Breast epithelium (tissue), 4 donors: ENCODE measurements around the gene CACNA1H. TPM values are rescaled to one million over a fixed set of nuclear protein-coding genes. Genes with fewer than 3 reads are reported as not detected.
"Not testable (repeated sequence)": the region's sequence is repeated elsewhere in the genome, so short reads cannot be mapped to it uniquely, and the experiment has no call there.

Experiments
- DNase-seq, 2 donors: peaks; one replicate each; pipeline ENCODE4 v3.0.0-alpha.2; 2019; ENCODE audit warnings: low spot score in 2 of 2
- H3K27ac ChIP-seq, 2 donors: fragments of 200-600 bp; sonication (generic) in 1 of 2; one replicate each; pipeline ENCODE4 v1.5.1; 2016 to 2019; ENCODE audit warnings: mild to moderate bottlenecking in 1 of 2
- H3K27me3 ChIP-seq, 2 donors: fragments of 200-600 bp; sonication (generic) in 1 of 2; one replicate each; pipeline versions ENCODE4 v1.5.1 to v1.6.0; 2017 to 2019; ENCODE audit warnings: control low read depth in 1 of 2, mild to moderate bottlenecking in 1 of 2
- H3K36me3 ChIP-seq: fragments of 200-600 bp; one replicate; pipeline ENCODE4 v1.5.1; 2019
- H3K4me1 ChIP-seq, 2 donors: fragments of 200-600 bp; sonication (generic); one replicate each; pipeline ENCODE4 v1.5.1; 2016 to 2019; ENCODE audit warnings: control low read depth in 1 of 2
- H3K4me3 ChIP-seq, 3 donors: fragments of 200-600 bp; sonication (generic); 1 replicate in 2 of 3; 2 replicates in 1 of 3; pipeline ENCODE4 v1.5.1; 2016 to 2019; ENCODE audit warnings: mild to moderate bottlenecking in 3 of 3, moderate library complexity in 2 of 3
- H3K9me3 ChIP-seq, 2 donors: fragments of 200-600 bp; sonication (generic) in 1 of 2; one replicate each; pipeline ENCODE4 v1.5.1; 2016 to 2019; ENCODE audit warnings: control low read depth in 1 of 2
- POLR2A ChIP-seq: fragments of 450-650 bp; IDR thresholded peaks from one replicate; pipeline ENCODE4 v1.6.1; 2016; ENCODE audit warnings: antibody characterized with exemption, mild to moderate bottlenecking, moderate library complexity
- POLR2AphosphoS5 ChIP-seq, 3 donors: sonication (generic); formaldehyde crosslinking; IDR thresholded peaks; one replicate each; pipeline ENCODE4 v1.6.1; 2017; ENCODE audit warnings: antibody characterized with exemption in 3 of 3
- intact Hi-C: fragments of 100-400 bp; cut with DNase I; formaldehyde crosslinking; loops from one replicate; pipeline ENCODE4 v1.15.1; 2023; ENCODE audit warnings: low total_unique reads
- total RNA-seq, 3 donors: library from RNA; depleted of rRNA; stranded (reverse); fragments of >200 nt; gene quantifications; one replicate each; pipeline ENCODE4 v1.1.0, GENCODE V29; 2016
- TF ChIP-seq, protein P1 (sequence below), 3 donors: fragments of 450-650 bp; IDR thresholded peaks; one replicate each; pipeline ENCODE4 v1.5.1; 2016 to 2017; ENCODE audit warnings: antibody characterized with exemption in 3 of 3, mild to moderate bottlenecking in 3 of 3, moderate library complexity in 3 of 3

Gene CACNA1H
- total RNA-seq, 3 donors from 2014 or later = 1.6 to 2.5 (median 2.2) TPM

DNA sequence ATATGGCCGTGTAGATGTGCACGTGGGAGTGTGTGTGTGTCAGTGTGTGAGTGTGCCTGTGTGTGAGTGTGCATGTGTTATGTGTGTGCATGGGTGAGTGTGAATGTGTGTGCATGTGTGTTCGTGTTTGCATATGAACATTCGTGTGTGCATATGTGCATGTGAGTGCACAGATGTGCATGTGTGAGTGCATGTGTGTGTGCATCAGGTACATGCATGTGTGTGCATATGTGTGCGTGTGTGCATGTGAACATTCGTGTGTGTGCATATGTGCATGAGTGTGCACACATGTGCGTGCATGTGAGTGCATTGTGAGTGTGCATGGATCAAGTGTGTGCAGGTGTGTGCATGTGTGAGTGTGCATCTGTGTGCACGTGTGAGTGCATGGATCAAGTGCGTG, 85.1 kb downstream of the CACNA1H start:
- Histone ChIP-seq H3K9me3 (no peaks in the 10 kb centered on the region), H3K4me1 (no peaks in the 10 kb centered on the region), H3K27ac (no peak overlapping the region), H3K4me3 (no peak overlapping the region), H3K27me3 (no peaks in the 10 kb centered on the region), H3K36me3 (no peaks in the 10 kb centered on the region)
- no peak for TF ChIP-seq POLR2AphosphoS5 (IDR thresholded peaks at IDR 0.05)
- no peak for DNase-seq
- intact Hi-C loops = no loop called here

DNA sequence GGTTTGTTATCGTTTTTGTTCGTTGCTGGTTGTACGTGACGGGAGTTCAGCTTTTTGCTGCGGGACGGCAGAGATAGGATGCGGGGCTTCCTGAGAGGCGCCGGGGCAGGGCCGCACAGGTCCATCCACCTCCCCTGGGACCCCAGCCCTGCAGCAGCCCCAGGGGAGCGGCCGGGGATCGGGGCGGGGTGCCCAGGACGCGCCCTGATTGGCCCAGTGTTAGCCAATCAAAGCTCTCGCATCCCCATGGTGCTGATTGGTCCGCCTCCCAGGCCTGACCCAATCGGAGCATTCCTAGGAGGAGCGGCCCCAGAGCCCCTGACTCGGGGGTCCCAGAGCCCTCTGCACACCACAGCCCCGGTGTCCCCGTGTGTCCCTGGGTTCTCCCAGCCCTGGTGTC, 86.0 kb downstream of the CACNA1H start:
- H3K4me1 ChIP-seq, H3K27me3 ChIP-seq, H3K9me3 ChIP-seq, intact Hi-C loops, H3K4me3 ChIP-seq, H3K27ac ChIP-seq, H3K36me3 ChIP-seq, DNase-seq: not testable (repeated sequence)

DNA sequence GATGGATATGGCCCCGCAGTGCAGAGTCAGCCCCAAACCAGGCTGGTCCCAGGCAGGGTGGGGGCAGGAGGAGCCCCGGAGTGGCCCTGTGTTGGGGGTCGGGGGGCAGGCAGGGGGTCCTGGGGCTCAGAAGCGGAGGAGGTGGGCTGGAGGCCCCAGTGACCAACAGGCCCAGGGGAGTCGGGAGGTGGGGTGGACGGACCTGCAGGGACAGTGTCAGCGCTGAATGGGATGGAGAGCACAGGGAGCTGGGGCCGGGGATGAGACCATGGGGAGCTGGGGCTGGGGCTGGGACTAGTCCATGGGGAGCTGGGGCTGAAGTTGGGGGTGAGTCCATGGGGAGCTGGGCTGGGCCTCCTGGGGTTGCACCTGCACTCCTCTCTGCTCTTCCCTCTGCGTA, 86.7 kb downstream of the CACNA1H start:
- H3K36me3 ChIP-seq, intact Hi-C loops, H3K4me3 ChIP-seq, H3K9me3 ChIP-seq, H3K27ac ChIP-seq, H3K27me3 ChIP-seq, DNase-seq, H3K4me1 ChIP-seq: not testable (repeated sequence)

DNA sequence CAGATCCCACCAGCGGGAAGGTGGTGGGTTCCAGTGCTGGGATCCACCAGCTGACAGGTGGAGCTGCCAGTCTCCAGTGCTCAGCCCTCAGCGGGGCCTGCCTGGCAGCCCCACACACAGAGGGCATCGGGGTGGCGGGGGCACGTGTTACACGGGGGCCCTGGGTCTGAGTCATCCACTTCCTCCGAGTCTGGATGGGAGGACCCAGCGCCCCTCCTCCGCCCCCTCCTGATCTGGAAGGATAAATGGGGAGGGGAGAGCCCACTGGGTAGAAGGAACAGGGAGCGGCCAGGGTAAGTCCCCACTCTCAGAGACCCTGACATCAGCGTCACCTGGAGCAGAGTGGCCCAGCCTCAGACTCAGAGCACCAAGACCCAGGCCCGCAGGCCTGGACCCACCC, 87.5 kb downstream of the CACNA1H start, which contains the start of gene TPSAB1:
Gene TPSAB1 (plus strand): TSS at position 270 of the 400 bp plus-strand sequence. CDS start 234 bp downstream, outside the sequence.
- DNase-seq, intact Hi-C loops, H3K36me3 ChIP-seq, H3K27ac ChIP-seq, H3K4me1 ChIP-seq, H3K4me3 ChIP-seq, H3K27me3 ChIP-seq, H3K9me3 ChIP-seq: not testable (repeated sequence)

DNA sequence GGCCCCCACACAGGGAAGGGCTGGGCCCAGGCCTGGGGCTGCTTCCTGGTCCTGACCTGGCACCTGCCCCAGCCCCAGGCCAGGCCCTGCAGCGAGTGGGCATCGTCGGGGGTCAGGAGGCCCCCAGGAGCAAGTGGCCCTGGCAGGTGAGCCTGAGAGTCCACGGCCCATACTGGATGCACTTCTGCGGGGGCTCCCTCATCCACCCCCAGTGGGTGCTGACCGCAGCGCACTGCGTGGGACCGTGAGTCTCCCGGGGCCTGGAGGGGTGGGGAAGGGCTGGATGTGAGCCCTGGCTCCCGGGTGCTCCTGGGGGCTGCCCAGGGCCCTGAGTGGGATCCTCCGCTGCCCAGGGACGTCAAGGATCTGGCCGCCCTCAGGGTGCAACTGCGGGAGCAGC, 88.2 kb downstream of the CACNA1H start:
- H3K4me1 ChIP-seq, DNase-seq, H3K36me3 ChIP-seq, intact Hi-C loops, H3K9me3 ChIP-seq, H3K4me3 ChIP-seq, H3K27ac ChIP-seq, H3K27me3 ChIP-seq: not testable (repeated sequence)

DNA sequence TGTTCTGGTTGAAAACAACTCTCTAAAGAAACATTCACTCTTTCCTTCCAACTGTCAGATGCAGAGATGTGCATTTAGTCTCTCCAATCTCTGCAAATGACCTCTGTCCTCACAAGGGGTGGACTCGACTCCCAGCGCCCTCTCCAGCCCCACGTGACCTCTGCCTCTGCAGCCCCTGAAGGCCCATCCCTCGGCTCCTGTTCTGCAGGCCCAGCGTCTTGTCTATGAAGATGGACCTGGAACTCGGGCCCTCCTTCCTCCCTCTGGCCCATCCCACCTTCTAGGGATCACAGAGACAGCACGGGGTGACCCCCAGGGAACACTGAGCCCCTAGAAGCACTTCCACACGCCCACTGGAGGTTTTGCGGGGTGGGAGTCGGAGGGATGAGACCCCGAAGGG, 90.5 kb downstream of the CACNA1H start:
- H3K27ac ChIP-seq, H3K36me3 ChIP-seq, H3K4me1 ChIP-seq, DNase-seq, H3K9me3 ChIP-seq, H3K4me3 ChIP-seq, intact Hi-C loops: not testable (repeated sequence)
- H3K27me3 ChIP-seq = peaks cover 0 to 11% of the 10 kb centered on the region in 2 donors

GRCh38 chr16:1243907-1244850, 91.3 kb downstream of the CACNA1H start:
- DNase-seq, H3K36me3 ChIP-seq, H3K27ac ChIP-seq, H3K4me1 ChIP-seq, intact Hi-C loops, H3K9me3 ChIP-seq, H3K4me3 ChIP-seq: not testable (repeated sequence)
- H3K27me3 ChIP-seq = peaks cover 0 to 11% of the 10 kb centered on the region in 2 donors

- intact Hi-C loops = no loop called here
- TF ChIP-seq, protein P1, sequence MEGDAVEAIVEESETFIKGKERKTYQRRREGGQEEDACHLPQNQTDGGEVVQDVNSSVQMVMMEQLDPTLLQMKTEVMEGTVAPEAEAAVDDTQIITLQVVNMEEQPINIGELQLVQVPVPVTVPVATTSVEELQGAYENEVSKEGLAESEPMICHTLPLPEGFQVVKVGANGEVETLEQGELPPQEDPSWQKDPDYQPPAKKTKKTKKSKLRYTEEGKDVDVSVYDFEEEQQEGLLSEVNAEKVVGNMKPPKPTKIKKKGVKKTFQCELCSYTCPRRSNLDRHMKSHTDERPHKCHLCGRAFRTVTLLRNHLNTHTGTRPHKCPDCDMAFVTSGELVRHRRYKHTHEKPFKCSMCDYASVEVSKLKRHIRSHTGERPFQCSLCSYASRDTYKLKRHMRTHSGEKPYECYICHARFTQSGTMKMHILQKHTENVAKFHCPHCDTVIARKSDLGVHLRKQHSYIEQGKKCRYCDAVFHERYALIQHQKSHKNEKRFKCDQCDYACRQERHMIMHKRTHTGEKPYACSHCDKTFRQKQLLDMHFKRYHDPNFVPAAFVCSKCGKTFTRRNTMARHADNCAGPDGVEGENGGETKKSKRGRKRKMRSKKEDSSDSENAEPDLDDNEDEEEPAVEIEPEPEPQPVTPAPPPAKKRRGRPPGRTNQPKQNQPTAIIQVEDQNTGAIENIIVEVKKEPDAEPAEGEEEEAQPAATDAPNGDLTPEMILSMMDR (IDR thresholded peaks at IDR 0.05) = no peak
- no peak for TF ChIP-seq POLR2A
- no peak for TF ChIP-seq POLR2AphosphoS5 (IDR thresholded peaks at IDR 0.05)
- H3K27ac ChIP-seq = no peak overlapping the region
- H3K36me3 ChIP-seq = no peaks in the 10 kb centered on the region
- peak in 1 of 2 donors; percentile 78 for DNase-seq
- no peaks in the 10 kb centered on the region for H3K4me1 ChIP-seq
- no peaks in the 10 kb centered on the region for H3K9me3 ChIP-seq
- H3K27me3 ChIP-seq = peaks cover 0 to 11% of the 10 kb centered on the region in 2 donors
- no peak overlapping the region for H3K4me3 ChIP-seq
These were observed 92.0 kb downstream of the CACNA1H start for GRCh38 chr16:1244881-1245280.
